Measurements from ENCODE around the gene IGFLR1.

DNA sequence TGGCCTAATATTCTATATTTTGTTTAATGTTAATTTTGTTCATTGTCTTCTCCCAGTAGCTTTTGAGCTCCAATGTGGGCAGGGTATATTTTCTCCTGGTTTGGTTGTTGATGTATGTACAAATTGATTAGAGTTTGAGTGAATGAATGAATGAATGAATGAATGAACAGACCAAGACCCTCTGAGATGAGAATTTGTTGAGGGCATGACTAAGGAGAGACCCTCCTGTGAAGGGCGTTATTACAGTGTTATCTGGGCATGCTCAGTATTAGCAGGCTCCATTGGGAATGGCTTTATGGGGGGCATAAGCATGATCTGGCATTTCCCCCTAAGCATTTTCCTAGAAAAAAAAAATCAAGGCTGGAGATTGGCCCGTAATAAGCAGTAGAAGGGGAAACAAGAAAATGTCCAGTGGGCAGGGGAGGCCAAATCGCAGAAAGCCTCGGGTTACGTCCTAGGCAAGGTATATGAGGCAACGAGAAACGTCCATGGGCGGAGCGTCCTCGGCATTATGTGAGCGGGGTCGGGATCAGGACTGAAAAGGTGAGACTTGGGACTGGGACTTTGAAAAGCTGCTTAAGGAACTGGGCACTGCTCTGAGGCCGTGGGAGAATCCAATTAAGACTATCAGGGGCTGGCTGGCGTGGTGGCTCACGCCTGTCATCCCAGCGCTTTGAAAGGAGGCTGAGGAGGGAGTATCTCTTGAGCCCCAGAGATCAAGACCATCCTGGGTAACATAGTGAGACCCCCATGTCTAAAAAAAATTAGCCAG, 32.2 kb upstream of the IGFLR1 start:
- TF ChIP-seq EP300 (conservative IDR thresholded peaks at IDR 0.05; ENCODE audit: poor library complexity, severe bottlenecking): no peak
- TF ChIP-seq CTCF (IDR thresholded peaks at IDR 0.05; ENCODE audit: poor library complexity, severe bottlenecking): no peak
